Ectodermal cell (in vitro differentiated cells): ENCODE data around the gene ZSWIM4.
A peak's percentile ranks its signal among the peaks of the same experiment; 100 is the strongest.

ENCODE experiments used
- H3K27ac ChIP-seq: 2 replicates; pipeline ENCODE4 v1.7.0; 2013; ENCODE audit warnings: mild to moderate bottlenecking, low read depth, low read length; ENCODE audit not compliant: insufficient read depth, poor library complexity, severe bottlenecking
- H3K27me3 ChIP-seq: 2 replicates; pipeline ENCODE4 v1.7.0; 2013; ENCODE audit warnings: mild to moderate bottlenecking, low read length; ENCODE audit not compliant: insufficient read depth, control insufficient read depth, poor library complexity, severe bottlenecking
- H3K36me3 ChIP-seq: one replicate; pipeline ENCODE4 v1.7.0; 2013; ENCODE audit warnings: low read length; ENCODE audit not compliant: control insufficient read depth, insufficient read depth
- H3K4me1 ChIP-seq: one replicate; pipeline ENCODE4 v1.7.0; 2013; ENCODE audit warnings: low read length; ENCODE audit not compliant: control insufficient read depth, insufficient read depth
- H3K4me3 ChIP-seq: 2 replicates; pipeline ENCODE4 v1.7.0; 2013; ENCODE audit warnings: low read depth, low read length, control low read depth; ENCODE audit not compliant: insufficient read depth
- H3K9me3 ChIP-seq: 2 replicates; pipeline ENCODE4 v1.7.0; 2013; ENCODE audit warnings: mild to moderate bottlenecking, low read length, moderate library complexity; ENCODE audit not compliant: control insufficient read depth
- WGBS, 2 experiments: methylation state at CpG; one replicate each; pipeline ENCODE4 v1.1.7; 2013; ENCODE audit warnings: missing lambda C conversion rate in 2 of 2; 5-methylcytosine and 5-hydroxymethylcytosine counted together

Gene ZSWIM4

GRCh38 chr19:13762635-13763235, 32.5 kb upstream of the ZSWIM4 start:
- Histone ChIP-seq H3K36me3 (peaks cover 29% of the 10 kb centered on the region), H3K9me3 (no peaks in the 10 kb centered on the region), H3K27me3 (peaks cover 6% of the 10 kb centered on the region), H3K4me3 (no peak overlapping the region), H3K4me1 (no peaks in the 10 kb centered on the region), H3K27ac (no peak overlapping the region)
- WGBS, 2 experiments, result 94% methylated on average over 42 of the region's 42 CpGs

- H3K4me3 ChIP-seq, result no peak overlapping the region
- peaks cover 6% of the 10 kb centered on the region for H3K27me3 ChIP-seq
- H3K27ac ChIP-seq, result no peak overlapping the region
- 95 to 98% methylated on average over 3 of the region's 3 CpGs for WGBS, 2 experiments
- no peaks in the 10 kb centered on the region for H3K9me3 ChIP-seq
- no peaks in the 10 kb centered on the region for H3K4me1 ChIP-seq
- H3K36me3 ChIP-seq, result peaks cover 23% of the 10 kb centered on the region
Measured at GRCh38 chr19:13763265-13763664, 32.0 kb upstream of the ZSWIM4 start.

- Histone ChIP-seq H3K4me3 (peak within 1 kb of the TSS; percentile 53), H3K36me3 (peaks cover 14% of the 10 kb centered on the region), H3K4me1 (no peaks in the 10 kb centered on the region), H3K27me3 (peaks cover 6% of the 10 kb centered on the region), H3K9me3 (no peaks in the 10 kb centered on the region), H3K27ac (no peak within 1 kb of the TSS)
- 22 to 24% methylated on average over 65 to 66 of the region's 67 CpGs for WGBS, 2 experiments
Measured at GRCh38 chr19:13764101-13764807, 31.0 kb upstream of the ZSWIM4 start, which contains the start of gene MRI1. MRI1 (plus strand) TSS chr19:13764522; CDS start chr19:13764589, 67 bp downstream.

GRCh38 chr19:13764821-13765394, 30.3 kb upstream of the ZSWIM4 start:
- peaks cover 12% of the 10 kb centered on the region for H3K36me3 ChIP-seq
- WGBS, 2 experiments, result 6% methylated on average over 48 of the region's 48 CpGs
- H3K9me3 ChIP-seq, result no peaks in the 10 kb centered on the region
- peak overlapping the region; percentile 53 for H3K4me3 ChIP-seq
- peaks cover 6% of the 10 kb centered on the region for H3K27me3 ChIP-seq
- H3K27ac ChIP-seq, result no peak overlapping the region
- no peaks in the 10 kb centered on the region for H3K4me1 ChIP-seq

- Histone ChIP-seq H3K27me3 (peaks cover 6% of the 10 kb centered on the region), H3K4me3 (peak overlapping the region; percentile 53), H3K9me3 (no peaks in the 10 kb centered on the region), H3K36me3 (peaks cover 9% of the 10 kb centered on the region), H3K4me1 (no peaks in the 10 kb centered on the region), H3K27ac (no peak overlapping the region)
- WGBS, 2 experiments, result 68 to 70% methylated on average over 19 of the region's 19 CpGs
Measured at GRCh38 chr19:13765395-13766094, 29.7 kb upstream of the ZSWIM4 start.

- H3K9me3 ChIP-seq, result no peaks in the 10 kb centered on the region
- H3K27me3 ChIP-seq, result peaks cover 6% of the 10 kb centered on the region
- no peak overlapping the region for H3K27ac ChIP-seq
- WGBS, 2 experiments, result 92 to 94% methylated on average over 3 of the region's 3 CpGs
- no peak overlapping the region for H3K4me3 ChIP-seq
- peaks cover 9% of the 10 kb centered on the region for H3K36me3 ChIP-seq
- no peaks in the 10 kb centered on the region for H3K4me1 ChIP-seq
Measured at GRCh38 chr19:13766095-13766481, 29.2 kb upstream of the ZSWIM4 start.

GRCh38 chr19:13768510-13768909, 26.7 kb upstream of the ZSWIM4 start:
- Histone ChIP-seq H3K4me3 (no peak overlapping the region), H3K27ac (no peak overlapping the region), H3K9me3 (no peaks in the 10 kb centered on the region), H3K36me3 (no peaks in the 10 kb centered on the region), H3K4me1 (no peaks in the 10 kb centered on the region), H3K27me3 (peaks cover 6% of the 10 kb centered on the region)
- WGBS, 2 experiments, result 93 to 94% methylated on average over 19 of the region's 19 CpGs

GRCh38 chr19:13770013-13770635, 25.1 kb upstream of the ZSWIM4 start:
- Histone ChIP-seq H3K36me3 (no peaks in the 10 kb centered on the region), H3K27me3 (peaks cover 2% of the 10 kb centered on the region), H3K9me3 (no peaks in the 10 kb centered on the region), H3K27ac (no peak overlapping the region), H3K4me3 (no peak overlapping the region), H3K4me1 (peaks cover under 1% of the 10 kb centered on the region)
- WGBS, 2 experiments, result 89% methylated on average over 16 of the region's 16 CpGs

GRCh38 chr19:13774217-13775191, 20.7 kb upstream of the ZSWIM4 start, which contains the start of gene C19orf53:
C19orf53 (plus strand) TSS chr19:13774456; CDS start chr19:13774478, 22 bp downstream.
- Histone ChIP-seq H3K27me3 (no peaks in the 10 kb centered on the region), H3K36me3 (peaks cover 19% of the 10 kb centered on the region), H3K27ac (peak within 1 kb of the TSS; percentile 74), H3K4me1 (peaks cover 6% of the 10 kb centered on the region), H3K9me3 (no peaks in the 10 kb centered on the region), H3K4me3 (peak within 1 kb of the TSS; percentile 75)
- WGBS, 2 experiments, result 1% methylated on average over 60 to 61 of the region's 61 CpGs
